HepG2 (cell line): ENCODE data around the gene PLCB1. TPM values are rescaled to one million over a fixed set of nuclear protein-coding genes. Genes with fewer than 3 reads are reported as not detected.

ENCODE experiments used
- KDM3A ChIP-seq: IDR thresholded peaks from 2 replicates; pipeline ENCODE4 v1.6.1; 2018; ENCODE audit warnings: low read depth, missing compliant biosample characterization
- NCOA2 ChIP-seq: sonication (generic); formaldehyde crosslinking; IDR thresholded peaks from 2 replicates; pipeline ENCODE4 v1.8.0; 2022; ENCODE audit warnings: inconsistent platforms
- RXRB ChIP-seq: IDR thresholded peaks from 2 replicates; pipeline ENCODE4 v1.6.1; 2016; ENCODE audit warnings: borderline replicate concordance, missing genetic modification reagents, missing compliant biosample characterization
- SPEN ChIP-seq: sonication (generic); formaldehyde crosslinking; IDR thresholded peaks from 2 replicates; pipeline ENCODE4 v1.5.1; 2020; ENCODE audit warnings: low read depth, mild to moderate bottlenecking, missing genetic modification reagents
- SRSF9 ChIP-seq: fragments of 200-400 bp; formaldehyde crosslinking; IDR thresholded peaks from 2 replicates; pipeline ENCODE4 v1.6.1; 2018; ENCODE audit warnings: borderline replicate concordance, mild to moderate bottlenecking, low read depth, low read length; ENCODE audit not compliant: insufficient read depth, poor library complexity, severe bottlenecking
- ZNF468 ChIP-seq: sonication (generic); formaldehyde crosslinking; IDR thresholded peaks from 2 replicates; pipeline ENCODE4 v1.8.0; 2022; ENCODE audit warnings: mild to moderate bottlenecking, moderate library complexity, missing genetic modification reagents
- ZNF678 ChIP-seq: sonication (generic); formaldehyde crosslinking; IDR thresholded peaks from 2 replicates; pipeline ENCODE4 v1.4.0; 2020; ENCODE audit warnings: mild to moderate bottlenecking, missing genetic modification reagents
- ZSCAN25 ChIP-seq: sonication (generic); formaldehyde crosslinking; IDR thresholded peaks from 2 replicates; pipeline ENCODE4 v1.8.0; 2022; ENCODE audit warnings: mild to moderate bottlenecking, missing genetic modification reagents
- polyA plus RNA-seq, 8 experiments: library from polyadenylated mRNA; depleted of rRNA in 3 of 8; stranded (reverse) in 7 of 8; unstranded in 1 of 8; fragments of >200 nt; fragmentation: Illumina TruSeq in 4 of 8; extraction: Trizol in 4 of 8; gene quantifications; 2 replicates each; pipeline versions ENCODE4 v1.2.1 to v1.2.3, GENCODE V29; 2011 to 2016; ENCODE audit warnings: low read depth in 4 of 8, missing spikeins in 1 of 8, mixed read lengths in 1 of 8; ENCODE audit not compliant: insufficient read depth in 1 of 8
- total RNA-seq, 5 experiments: library from RNA; depleted of rRNA; stranded (reverse); fragments of >200 nt; fragmentation: Illumina TruSeq; extraction: Trizol; gene quantifications; 2 replicates each; pipeline ENCODE4 v1.2.3, GENCODE V29; 2016; ENCODE audit warnings: low read depth in 1 of 5
- TF ChIP-seq, protein P1 (sequence below): IDR thresholded peaks from 2 replicates; pipeline ENCODE4 v1.6.1; 2012; ENCODE audit warnings: low read length, improper control_type of control experiment
- TF ChIP-seq, protein P2 (sequence below): sonication (generic); formaldehyde crosslinking; IDR thresholded peaks from 2 replicates; pipeline ENCODE4 v1.4.0; 2020; ENCODE audit warnings: mild to moderate bottlenecking, missing genetic modification reagents
- TF ChIP-seq, protein P3 (sequence below): sonication (generic); formaldehyde crosslinking; IDR thresholded peaks from 2 replicates; pipeline ENCODE4 v1.8.0; 2023; ENCODE audit warnings: mild to moderate bottlenecking, missing genetic modification reagents
- TF ChIP-seq, protein P4 (sequence below): sonication (generic); formaldehyde crosslinking; IDR thresholded peaks from 2 replicates; pipeline ENCODE4 v1.4.0; 2020; ENCODE audit warnings: missing genetic modification reagents
- TF ChIP-seq, protein P5 (sequence below), 2 experiments: sonication (generic) in 1 of 2; formaldehyde crosslinking in 1 of 2; IDR thresholded peaks; 2 replicates each; pipeline versions ENCODE4 v1.6.1 to v1.9.0; 2014 to 2022; ENCODE audit warnings: antibody characterized with exemption in 1 of 2, borderline replicate concordance in 1 of 2, inconsistent platforms in 1 of 2, low read depth in 1 of 2, missing genetic modification reagents in 1 of 2
- TF ChIP-seq, protein P6 (sequence below): sonication (generic); formaldehyde crosslinking; IDR thresholded peaks from 2 replicates; pipeline ENCODE4 v1.4.0; 2020; ENCODE audit warnings: missing genetic modification reagents

The PLCB1 gene
- total and polyA plus RNA-seq, 2 of the 13 experiments (the other 11 are each of a cell fraction or from before 2014, with no cell fraction given), result 42.4 to 55.9 TPM

DNA sequence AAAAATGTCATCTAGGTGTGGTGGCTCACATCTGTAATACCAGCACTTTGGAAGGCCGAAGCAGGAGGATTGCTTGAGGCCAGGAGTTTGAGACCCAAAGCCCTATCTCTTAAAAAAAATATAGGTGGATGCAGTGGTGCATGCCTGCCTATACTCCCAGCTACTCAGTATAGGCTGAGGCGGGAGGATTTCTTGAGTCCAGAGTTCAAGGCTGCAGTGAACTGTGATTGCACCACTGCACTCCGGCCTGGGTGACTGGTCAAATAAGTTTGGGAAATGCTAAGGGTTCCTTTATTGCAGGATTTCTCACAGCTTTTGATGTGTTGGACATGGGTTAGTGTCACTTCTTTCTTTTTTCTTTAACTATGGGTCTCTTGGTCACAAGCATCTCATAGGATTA is 261.3 kb downstream of the PLCB1 start (continued):
- TF ChIP-seq, protein P1, sequence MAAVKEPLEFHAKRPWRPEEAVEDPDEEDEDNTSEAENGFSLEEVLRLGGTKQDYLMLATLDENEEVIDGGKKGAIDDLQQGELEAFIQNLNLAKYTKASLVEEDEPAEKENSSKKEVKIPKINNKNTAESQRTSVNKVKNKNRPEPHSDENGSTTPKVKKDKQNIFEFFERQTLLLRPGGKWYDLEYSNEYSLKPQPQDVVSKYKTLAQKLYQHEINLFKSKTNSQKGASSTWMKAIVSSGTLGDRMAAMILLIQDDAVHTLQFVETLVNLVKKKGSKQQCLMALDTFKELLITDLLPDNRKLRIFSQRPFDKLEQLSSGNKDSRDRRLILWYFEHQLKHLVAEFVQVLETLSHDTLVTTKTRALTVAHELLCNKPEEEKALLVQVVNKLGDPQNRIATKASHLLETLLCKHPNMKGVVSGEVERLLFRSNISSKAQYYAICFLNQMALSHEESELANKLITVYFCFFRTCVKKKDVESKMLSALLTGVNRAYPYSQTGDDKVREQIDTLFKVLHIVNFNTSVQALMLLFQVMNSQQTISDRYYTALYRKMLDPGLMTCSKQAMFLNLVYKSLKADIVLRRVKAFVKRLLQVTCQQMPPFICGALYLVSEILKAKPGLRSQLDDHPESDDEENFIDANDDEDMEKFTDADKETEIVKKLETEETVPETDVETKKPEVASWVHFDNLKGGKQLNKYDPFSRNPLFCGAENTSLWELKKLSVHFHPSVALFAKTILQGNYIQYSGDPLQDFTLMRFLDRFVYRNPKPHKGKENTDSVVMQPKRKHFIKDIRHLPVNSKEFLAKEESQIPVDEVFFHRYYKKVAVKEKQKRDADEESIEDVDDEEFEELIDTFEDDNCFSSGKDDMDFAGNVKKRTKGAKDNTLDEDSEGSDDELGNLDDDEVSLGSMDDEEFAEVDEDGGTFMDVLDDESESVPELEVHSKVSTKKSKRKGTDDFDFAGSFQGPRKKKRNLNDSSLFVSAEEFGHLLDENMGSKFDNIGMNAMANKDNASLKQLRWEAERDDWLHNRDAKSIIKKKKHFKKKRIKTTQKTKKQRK, result no peak
- TF ChIP-seq, protein P2, sequence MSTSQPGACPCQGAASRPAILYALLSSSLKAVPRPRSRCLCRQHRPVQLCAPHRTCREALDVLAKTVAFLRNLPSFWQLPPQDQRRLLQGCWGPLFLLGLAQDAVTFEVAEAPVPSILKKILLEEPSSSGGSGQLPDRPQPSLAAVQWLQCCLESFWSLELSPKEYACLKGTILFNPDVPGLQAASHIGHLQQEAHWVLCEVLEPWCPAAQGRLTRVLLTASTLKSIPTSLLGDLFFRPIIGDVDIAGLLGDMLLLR (CRISPR knock-in tag), result no peak
- TF ChIP-seq SRSF9 (no peak), KDM3A (CRISPR knock-in tag) (no peak), RXRB (peak; percentile 48; the same call in 1 of the 2 replicates), NCOA2 (CRISPR knock-in tag) (peak; percentile 51; the same call in 1 of the 2 replicates), ZNF678 (CRISPR knock-in tag) (no peak), ZNF468 (CRISPR knock-in tag) (no peak), ZSCAN25 (no peak), SPEN (CRISPR knock-in tag) (no peak)
- TF ChIP-seq, protein P3, sequence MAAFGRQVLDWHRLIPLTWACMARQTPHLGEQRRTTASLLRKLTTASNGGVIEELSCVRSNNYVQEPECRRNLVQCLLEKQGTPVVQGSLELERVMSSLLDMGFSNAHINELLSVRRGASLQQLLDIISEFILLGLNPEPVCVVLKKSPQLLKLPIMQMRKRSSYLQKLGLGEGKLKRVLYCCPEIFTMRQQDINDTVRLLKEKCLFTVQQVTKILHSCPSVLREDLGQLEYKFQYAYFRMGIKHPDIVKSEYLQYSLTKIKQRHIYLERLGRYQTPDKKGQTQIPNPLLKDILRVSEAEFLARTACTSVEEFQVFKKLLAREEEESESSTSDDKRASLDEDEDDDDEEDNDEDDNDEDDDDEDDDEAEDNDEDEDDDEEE (CRISPR knock-in tag), result no peak
- TF ChIP-seq, protein P4, sequence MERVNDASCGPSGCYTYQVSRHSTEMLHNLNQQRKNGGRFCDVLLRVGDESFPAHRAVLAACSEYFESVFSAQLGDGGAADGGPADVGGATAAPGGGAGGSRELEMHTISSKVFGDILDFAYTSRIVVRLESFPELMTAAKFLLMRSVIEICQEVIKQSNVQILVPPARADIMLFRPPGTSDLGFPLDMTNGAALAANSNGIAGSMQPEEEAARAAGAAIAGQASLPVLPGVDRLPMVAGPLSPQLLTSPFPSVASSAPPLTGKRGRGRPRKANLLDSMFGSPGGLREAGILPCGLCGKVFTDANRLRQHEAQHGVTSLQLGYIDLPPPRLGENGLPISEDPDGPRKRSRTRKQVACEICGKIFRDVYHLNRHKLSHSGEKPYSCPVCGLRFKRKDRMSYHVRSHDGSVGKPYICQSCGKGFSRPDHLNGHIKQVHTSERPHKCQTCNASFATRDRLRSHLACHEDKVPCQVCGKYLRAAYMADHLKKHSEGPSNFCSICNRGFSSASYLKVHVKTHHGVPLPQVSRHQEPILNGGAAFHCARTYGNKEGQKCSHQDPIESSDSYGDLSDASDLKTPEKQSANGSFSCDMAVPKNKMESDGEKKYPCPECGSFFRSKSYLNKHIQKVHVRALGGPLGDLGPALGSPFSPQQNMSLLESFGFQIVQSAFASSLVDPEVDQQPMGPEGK (CRISPR knock-in tag), result no peak
- TF ChIP-seq, protein P5, sequence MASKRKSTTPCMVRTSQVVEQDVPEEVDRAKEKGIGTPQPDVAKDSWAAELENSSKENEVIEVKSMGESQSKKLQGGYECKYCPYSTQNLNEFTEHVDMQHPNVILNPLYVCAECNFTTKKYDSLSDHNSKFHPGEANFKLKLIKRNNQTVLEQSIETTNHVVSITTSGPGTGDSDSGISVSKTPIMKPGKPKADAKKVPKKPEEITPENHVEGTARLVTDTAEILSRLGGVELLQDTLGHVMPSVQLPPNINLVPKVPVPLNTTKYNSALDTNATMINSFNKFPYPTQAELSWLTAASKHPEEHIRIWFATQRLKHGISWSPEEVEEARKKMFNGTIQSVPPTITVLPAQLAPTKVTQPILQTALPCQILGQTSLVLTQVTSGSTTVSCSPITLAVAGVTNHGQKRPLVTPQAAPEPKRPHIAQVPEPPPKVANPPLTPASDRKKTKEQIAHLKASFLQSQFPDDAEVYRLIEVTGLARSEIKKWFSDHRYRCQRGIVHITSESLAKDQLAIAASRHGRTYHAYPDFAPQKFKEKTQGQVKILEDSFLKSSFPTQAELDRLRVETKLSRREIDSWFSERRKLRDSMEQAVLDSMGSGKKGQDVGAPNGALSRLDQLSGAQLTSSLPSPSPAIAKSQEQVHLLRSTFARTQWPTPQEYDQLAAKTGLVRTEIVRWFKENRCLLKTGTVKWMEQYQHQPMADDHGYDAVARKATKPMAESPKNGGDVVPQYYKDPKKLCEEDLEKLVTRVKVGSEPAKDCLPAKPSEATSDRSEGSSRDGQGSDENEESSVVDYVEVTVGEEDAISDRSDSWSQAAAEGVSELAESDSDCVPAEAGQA (IDR thresholded peaks at IDR 0.05; ENCODE audit: low read depth), result no peak
- TF ChIP-seq, protein P5 (CRISPR knock-in tag; IDR thresholded peaks at IDR 0.05; ENCODE audit: borderline replicate concordance), result no peak
- TF ChIP-seq, protein P6, sequence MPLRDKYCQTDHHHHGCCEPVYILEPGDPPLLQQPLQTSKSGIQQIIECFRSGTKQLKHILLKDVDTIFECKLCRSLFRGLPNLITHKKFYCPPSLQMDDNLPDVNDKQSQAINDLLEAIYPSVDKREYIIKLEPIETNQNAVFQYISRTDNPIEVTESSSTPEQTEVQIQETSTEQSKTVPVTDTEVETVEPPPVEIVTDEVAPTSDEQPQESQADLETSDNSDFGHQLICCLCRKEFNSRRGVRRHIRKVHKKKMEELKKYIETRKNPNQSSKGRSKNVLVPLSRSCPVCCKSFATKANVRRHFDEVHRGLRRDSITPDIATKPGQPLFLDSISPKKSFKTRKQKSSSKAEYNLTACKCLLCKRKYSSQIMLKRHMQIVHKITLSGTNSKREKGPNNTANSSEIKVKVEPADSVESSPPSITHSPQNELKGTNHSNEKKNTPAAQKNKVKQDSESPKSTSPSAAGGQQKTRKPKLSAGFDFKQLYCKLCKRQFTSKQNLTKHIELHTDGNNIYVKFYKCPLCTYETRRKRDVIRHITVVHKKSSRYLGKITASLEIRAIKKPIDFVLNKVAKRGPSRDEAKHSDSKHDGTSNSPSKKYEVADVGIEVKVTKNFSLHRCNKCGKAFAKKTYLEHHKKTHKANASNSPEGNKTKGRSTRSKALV (CRISPR knock-in tag), result no peak
